MM.1S (cell line): ENCODE data around the gene MAP3K20.

Source experiments
- CTCF ChIP-seq: fragments of 300-600 bp; sonication (generic); IDR thresholded peaks from 2 replicates; pipeline ENCODE4 v1.5.1; 2016; ENCODE audit warnings: antibody characterized with exemption, low read length, mixed read lengths
- EZH2 ChIP-seq: fragments of 300-600 bp; sonication (generic); optimal IDR thresholded peaks from 2 replicates; pipeline ENCODE3; 2017; ENCODE audit warnings: low read depth, mild to moderate bottlenecking, antibody characterized with exemption, low read length, mixed read lengths

- TF ChIP-seq CTCF (no peak), EZH2 (no peak)
Observed at GRCh38 chr2:173058673-173059072, 17.0 kb upstream of the MAP3K20 start.
